Ovary (tissue), 1 donor: ENCODE results near the gene KAZALD1.

Source experiments
- EP300 ChIP-seq: sonication (generic); formaldehyde crosslinking; IDR thresholded peaks from one replicate; pipeline ENCODE4 v1.6.1; 2017; ENCODE audit warnings: antibody characterized with exemption
- POLR2A ChIP-seq: fragments of 450-650 bp; IDR thresholded peaks from one replicate; pipeline ENCODE4 v1.6.1; 2017; ENCODE audit warnings: antibody characterized with exemption, mild to moderate bottlenecking, moderate library complexity

GRCh38 chr10:101067356-101068083 lies 5.7 kb downstream of the KAZALD1 start:
- no peak for TF ChIP-seq POLR2A
- no peak for TF ChIP-seq EP300
